Suprapubic skin (tissue), 4 donors: ENCODE data around the gene NTN3. TPM values are rescaled to one million over a fixed set of nuclear protein-coding genes. Genes with fewer than 3 reads are reported as not detected.
A peak's percentile ranks its signal among the peaks of the same experiment; 100 is the strongest.

Experiments used
- DNase-seq, 2 donors: peaks; one replicate each; pipeline ENCODE4 v3.0.0-alpha.2; 2019; ENCODE audit warnings: low spot score in 2 of 2
- H3K27ac ChIP-seq: fragments of 200-600 bp; sonication (generic); one replicate; pipeline ENCODE4 v1.5.1; 2019
- H3K27me3 ChIP-seq: fragments of 200-600 bp; sonication (generic); one replicate; pipeline ENCODE4 v1.5.1; 2019
- H3K36me3 ChIP-seq: fragments of 200-600 bp; sonication (generic); one replicate; pipeline ENCODE4 v1.5.1; 2019
- H3K4me1 ChIP-seq: fragments of 200-600 bp; sonication (generic); one replicate; pipeline ENCODE4 v1.5.1; 2019
- H3K4me3 ChIP-seq: fragments of 200-600 bp; sonication (generic); one replicate; pipeline ENCODE4 v1.5.1; 2019; ENCODE audit warnings: mild to moderate bottlenecking
- H3K9me3 ChIP-seq: fragments of 200-600 bp; sonication (generic); one replicate; pipeline ENCODE4 v1.5.1; 2019
- CTCF ChIP-seq, 2 donors: fragments of 200-600 bp in 1 of 2; fragments of 450-650 bp in 1 of 2; sonication (generic) in 1 of 2; IDR thresholded peaks; one replicate each; pipeline ENCODE4 v1.5.1; 2016 to 2019; ENCODE audit warnings: antibody characterized with exemption in 2 of 2, mild to moderate bottlenecking in 1 of 2, moderate library complexity in 1 of 2
- EP300 ChIP-seq: sonication (generic); formaldehyde crosslinking; IDR thresholded peaks from one replicate; pipeline ENCODE4 v1.6.1; 2017; ENCODE audit warnings: antibody characterized with exemption
- POLR2A ChIP-seq, 2 donors: fragments of 450-650 bp; IDR thresholded peaks; one replicate each; pipeline ENCODE4 v1.6.1; 2017; ENCODE audit warnings: antibody characterized with exemption in 2 of 2, mild to moderate bottlenecking in 2 of 2, moderate library complexity in 2 of 2
- POLR2AphosphoS5 ChIP-seq, 3 donors: sonication (generic); formaldehyde crosslinking; IDR thresholded peaks; one replicate each; pipeline ENCODE4 v1.6.1; 2017; ENCODE audit warnings: antibody characterized with exemption in 3 of 3
- WGBS: methylation state at CpG from one replicate; pipeline ENCODE4 v1.1.5; 2018; 5-methylcytosine and 5-hydroxymethylcytosine counted together
- total RNA-seq, 4 donors: library from RNA; depleted of rRNA; stranded (reverse); fragments of >200 nt; gene quantifications; one replicate each; pipeline ENCODE4 v1.1.0, GENCODE V29; 2016

Gene NTN3
- total RNA-seq, 4 donors from 2014 or later: not detected

- DNase-seq: no peak
- Histone ChIP-seq H3K27ac (no peak overlapping the region), H3K4me3 (peak overlapping the region; percentile 56), H3K27me3 (no peaks in the 10 kb centered on the region), H3K36me3 (peaks cover 16% of the 10 kb centered on the region), H3K9me3 (no peaks in the 10 kb centered on the region), H3K4me1 (peaks cover 18% of the 10 kb centered on the region)
- 27% methylated on average over 18 of the region's 18 CpGs for WGBS
- TF ChIP-seq POLR2AphosphoS5 (IDR thresholded peaks at IDR 0.05) (no peak), POLR2A (IDR thresholded peaks at IDR 0.05) (no peak), EP300 (no peak), CTCF (IDR thresholded peaks at IDR 0.05) (no peak)
Observed at GRCh38 chr16:2458887-2459646, 12.0 kb upstream of the NTN3 start.

DNA sequence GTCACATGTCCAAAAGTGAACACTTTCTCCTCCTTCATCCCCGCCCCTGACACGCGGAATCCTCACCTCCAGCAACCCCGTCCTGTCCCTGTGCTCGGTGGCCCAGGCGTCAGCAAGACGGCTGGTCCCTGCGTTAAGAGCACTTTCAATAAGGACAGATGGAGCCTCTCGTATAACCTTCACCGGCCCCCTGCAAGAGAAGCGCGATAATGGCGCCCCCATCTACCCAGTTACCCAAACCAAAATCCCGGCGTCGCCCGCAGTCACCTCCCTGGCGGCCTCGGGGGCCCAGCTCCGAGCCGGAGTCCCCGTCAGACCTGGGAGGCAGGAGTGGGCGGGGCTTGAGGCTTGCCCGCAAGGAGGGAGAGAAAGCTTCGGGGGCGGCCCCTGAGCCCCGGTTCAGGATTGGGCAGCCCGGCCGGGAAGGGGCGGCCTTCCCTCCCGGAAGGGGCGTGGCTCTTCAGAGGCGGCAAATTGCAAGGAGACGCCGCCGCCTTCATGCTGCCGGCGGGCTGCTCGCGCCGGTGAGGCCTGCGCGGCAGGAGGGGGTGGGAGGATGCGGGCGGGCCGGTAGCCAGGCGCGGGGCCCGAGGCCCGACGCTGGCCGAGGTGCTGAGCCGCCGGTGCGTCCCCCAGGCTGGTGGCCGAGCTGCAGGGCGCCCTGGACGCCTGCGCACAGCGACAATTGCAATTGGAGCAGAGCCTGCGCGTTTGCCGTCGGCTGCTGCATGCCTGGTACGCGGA, 11.3 kb upstream of the NTN3 start, which contains the start of gene TEDC2:
TEDC2 (plus strand) TSS at position 463 of the 744 bp plus-strand sequence; CDS start at position 499, 36 bp downstream.
- peak; percentile 97 to 99 for DNase-seq
- H3K4me3 ChIP-seq: peak within 1 kb of the TSS; percentile 56
- H3K36me3 ChIP-seq: peaks cover 16% of the 10 kb centered on the region
- H3K9me3 ChIP-seq: no peaks in the 10 kb centered on the region
- peaks cover 18% of the 10 kb centered on the region for H3K4me1 ChIP-seq
- 0% methylated on average over 21 of the region's 66 CpGs for WGBS
- no peaks in the 10 kb centered on the region for H3K27me3 ChIP-seq
- H3K27ac ChIP-seq: no peak within 1 kb of the TSS
- no peak for TF ChIP-seq POLR2A (IDR thresholded peaks at IDR 0.05)
- TF ChIP-seq POLR2AphosphoS5 (IDR thresholded peaks at IDR 0.05): no peak
- TF ChIP-seq EP300: no peak
- no peak for TF ChIP-seq CTCF (IDR thresholded peaks at IDR 0.05)

DNA sequence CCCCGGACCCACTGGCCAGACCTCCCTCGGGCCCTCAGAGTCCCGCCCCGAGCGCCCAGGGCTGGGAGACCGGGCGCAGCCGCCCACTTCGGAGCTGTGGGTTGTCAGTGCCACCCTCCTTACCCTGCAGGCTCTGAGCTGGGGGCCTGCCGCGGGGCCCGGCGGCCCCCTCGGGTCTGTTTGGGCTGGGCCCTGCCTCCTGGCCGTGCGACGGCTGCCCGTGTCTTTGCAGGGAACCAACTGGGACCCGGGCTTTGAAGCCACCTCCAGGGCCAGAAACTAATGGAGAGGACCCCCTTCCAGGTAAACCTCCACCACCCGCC, 10.7 kb upstream of the NTN3 start:
- peak overlapping the region; percentile 56 for H3K4me3 ChIP-seq
- TF ChIP-seq CTCF (IDR thresholded peaks at IDR 0.05) (no peak), POLR2A (IDR thresholded peaks at IDR 0.05) (no peak), POLR2AphosphoS5 (IDR thresholded peaks at IDR 0.05) (no peak), EP300 (no peak)
- no peaks in the 10 kb centered on the region for H3K9me3 ChIP-seq
- WGBS: no CpG with 5 or more reads among the region's 20 CpGs
- DNase-seq: no peak
- H3K27me3 ChIP-seq: no peaks in the 10 kb centered on the region
- H3K36me3 ChIP-seq: peaks cover 14% of the 10 kb centered on the region
- H3K4me1 ChIP-seq: peaks cover 18% of the 10 kb centered on the region
- no peak overlapping the region for H3K27ac ChIP-seq

DNA sequence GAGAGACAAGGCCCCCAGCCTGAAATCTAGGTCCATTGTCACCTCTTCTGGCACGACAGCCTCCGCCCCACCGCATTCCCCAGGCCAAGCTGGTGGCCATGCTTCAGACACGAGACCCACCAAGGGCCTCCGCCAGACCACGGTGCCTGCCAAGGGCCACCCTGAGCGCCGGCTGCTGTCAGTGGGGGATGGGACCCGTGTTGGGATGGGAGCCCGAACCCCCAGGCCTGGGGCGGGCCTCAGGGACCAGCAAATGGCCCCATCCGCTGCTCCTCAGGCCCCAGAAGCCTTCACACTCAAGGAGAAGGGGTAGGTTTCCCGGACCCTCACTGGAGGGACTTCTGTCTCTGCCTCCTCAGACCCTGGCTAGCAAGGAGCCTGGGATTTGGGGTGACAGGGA, 10.2 kb upstream of the NTN3 start:
- no peak overlapping the region for H3K27ac ChIP-seq
- H3K4me1 ChIP-seq: peaks cover 18% of the 10 kb centered on the region
- 82% methylated on average over 10 of the region's 13 CpGs for WGBS
- H3K27me3 ChIP-seq: no peaks in the 10 kb centered on the region
- peaks cover 9% of the 10 kb centered on the region for H3K36me3 ChIP-seq
- H3K9me3 ChIP-seq: no peaks in the 10 kb centered on the region
- no peak overlapping the region for H3K4me3 ChIP-seq
- DNase-seq: no peak
- TF ChIP-seq EP300 (no peak), CTCF (IDR thresholded peaks at IDR 0.05) (no peak), POLR2AphosphoS5 (IDR thresholded peaks at IDR 0.05) (no peak), POLR2A (IDR thresholded peaks at IDR 0.05) (no peak)
